Measurements from ENCODE around the gene HLCS.

Gene HLCS

DNA sequence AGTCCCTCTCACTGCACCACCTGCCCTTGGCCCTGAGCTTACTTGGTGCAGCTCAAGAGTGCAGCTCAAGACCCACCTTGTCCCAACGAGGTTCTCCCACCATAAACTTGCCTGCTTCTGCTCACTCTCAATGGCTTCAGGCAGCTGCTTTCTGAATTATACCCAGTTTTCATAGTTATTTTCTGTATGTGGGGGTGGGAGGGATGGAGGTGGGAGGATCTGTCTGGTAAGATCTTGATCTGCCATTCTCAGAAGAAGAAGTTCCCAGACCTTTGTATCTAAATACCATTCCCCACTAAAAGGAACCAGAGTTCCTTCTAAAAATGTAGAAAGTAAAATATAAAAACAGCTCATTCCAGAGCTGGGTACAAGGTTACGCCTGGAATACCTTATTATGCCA, 156.0 kb downstream of the HLCS start:
- TF ChIP-seq CTCF (IDR thresholded peaks at IDR 0.05; ENCODE audit: low read depth, low read length): no peak
- no peak overlapping the region for H3K4me3 ChIP-seq (replicated peaks in 1 of 2; ENCODE audit: low read depth in 2 of 2, low read length in 2 of 2)

GRCh38 chr21:36807422-36807928, 159.0 kb downstream of the HLCS start:
- TF ChIP-seq CTCF (IDR thresholded peaks at IDR 0.05; ENCODE audit: low read depth, low read length): no peak
- DNase-seq (ENCODE audit: low read depth in 2 of 2): no peak

More for the DNA sequence above, 156.0 kb downstream of the HLCS start:
- DNase-seq (ENCODE audit: low read depth in 2 of 2): no peak

DNA sequence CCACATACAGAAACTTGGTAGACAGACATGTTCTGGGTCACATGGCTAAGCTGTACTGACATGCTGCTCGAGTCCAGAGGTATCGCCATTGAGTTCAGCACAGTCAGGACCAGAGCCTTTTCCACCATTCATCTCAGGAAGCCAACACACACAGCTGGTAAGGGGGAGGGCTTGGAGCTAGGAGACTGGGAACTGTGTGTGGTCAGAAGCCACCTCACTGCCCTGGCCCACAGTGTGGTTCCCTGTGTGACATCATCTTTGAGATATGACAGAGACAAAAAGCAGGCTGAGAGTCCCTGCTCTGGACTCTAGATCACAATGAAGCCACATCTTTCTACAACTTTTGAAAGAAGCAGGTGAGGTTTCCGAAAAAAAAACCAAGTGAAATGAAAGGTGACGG, 160.4 kb downstream of the HLCS start:
- H3K4me3 ChIP-seq (replicated peaks in 1 of 2; ENCODE audit: low read depth in 2 of 2, low read length in 2 of 2): no peak overlapping the region
- peak in 1 of 2 donors; percentile 33 for DNase-seq (ENCODE audit: low read depth in 2 of 2)
- no peak for TF ChIP-seq CTCF (IDR thresholded peaks at IDR 0.05; ENCODE audit: low read depth, low read length)

More at GRCh38 chr21:36807422-36807928, 159.0 kb downstream of the HLCS start:
- no peak overlapping the region for H3K4me3 ChIP-seq (replicated peaks in 1 of 2; ENCODE audit: low read depth in 2 of 2, low read length in 2 of 2)

- peak in 1 of 2 donors; percentile 14 for DNase-seq (ENCODE audit: low read depth in 2 of 2)
- no peak for TF ChIP-seq CTCF (IDR thresholded peaks at IDR 0.05; ENCODE audit: low read depth, low read length)
- no peak overlapping the region for H3K4me3 ChIP-seq (replicated peaks in 1 of 2; ENCODE audit: low read depth in 2 of 2, low read length in 2 of 2)
These were observed 161.4 kb downstream of the HLCS start for GRCh38 chr21:36804874-36805611.

DNA sequence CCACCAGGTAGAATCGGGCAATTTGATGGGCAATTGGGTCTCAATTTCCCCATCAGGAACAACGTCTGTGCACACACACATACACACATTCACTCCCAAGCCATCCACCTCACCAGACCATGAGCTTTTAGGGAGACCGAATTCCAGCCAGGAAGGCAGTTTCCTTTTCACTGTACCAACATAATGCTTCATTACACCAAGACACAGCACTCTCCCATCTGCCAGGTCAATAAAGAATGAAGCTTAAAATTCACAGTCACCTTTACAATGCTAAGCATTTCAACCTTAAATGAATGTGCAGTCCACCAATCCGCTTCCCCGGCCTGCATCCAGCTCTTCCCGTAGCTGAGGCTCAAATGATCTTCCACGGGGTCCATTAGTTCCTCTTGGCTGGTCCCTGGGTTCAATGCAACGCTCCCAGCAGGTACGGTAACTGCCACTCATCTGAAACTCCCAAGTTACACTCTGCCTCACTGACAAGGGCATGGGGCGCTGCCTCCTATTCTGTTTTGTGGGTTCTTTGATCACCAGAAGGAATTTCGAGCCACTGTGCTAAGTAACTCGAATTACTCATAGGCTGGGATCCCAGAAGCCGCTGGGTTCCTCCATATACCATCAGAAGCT, 162.5 kb downstream of the HLCS start:
- no peak for DNase-seq (ENCODE audit: low read depth in 2 of 2)
- TF ChIP-seq CTCF (IDR thresholded peaks at IDR 0.05; ENCODE audit: low read depth, low read length): no peak
- H3K4me3 ChIP-seq (replicated peaks in 1 of 2; ENCODE audit: low read depth in 2 of 2, low read length in 2 of 2): no peak overlapping the region

DNA sequence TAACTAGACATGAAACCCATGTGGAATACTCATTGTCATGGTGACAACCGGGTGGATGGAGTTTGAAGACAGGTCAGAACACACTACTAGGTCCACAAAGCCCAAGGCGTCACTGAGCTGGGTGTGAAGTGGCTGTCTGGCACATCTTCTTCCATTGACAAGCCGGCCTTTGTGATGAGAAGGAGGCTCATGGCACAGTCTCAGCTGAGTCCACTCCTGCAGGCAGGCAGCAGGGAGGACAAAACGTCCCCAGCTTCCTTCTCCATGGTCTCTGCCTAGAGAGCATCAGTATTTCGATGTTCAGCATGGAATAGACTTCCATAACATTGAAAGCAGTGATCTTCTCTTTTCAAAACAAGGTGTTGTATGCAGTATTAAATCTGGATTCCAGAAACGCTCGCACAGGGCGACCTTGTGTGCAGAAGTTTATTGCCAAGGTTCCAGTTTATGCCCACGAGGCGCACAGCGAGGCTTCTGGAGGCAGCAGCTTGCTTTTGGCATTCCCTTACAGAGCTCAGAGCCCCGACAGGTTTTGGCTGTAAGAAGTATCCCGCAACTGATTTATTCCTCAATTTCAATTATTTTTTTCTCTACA, 163.3 kb downstream of the HLCS start:
- TF ChIP-seq CTCF (IDR thresholded peaks at IDR 0.05; ENCODE audit: low read depth, low read length): no peak
- H3K4me3 ChIP-seq (replicated peaks in 1 of 2; ENCODE audit: low read depth in 2 of 2, low read length in 2 of 2): no peak overlapping the region
- no peak for DNase-seq (ENCODE audit: low read depth in 2 of 2)

Measured in cardiac fibroblast (primary cell).